ENCODE measurements around the gene ZNF593OS. TPM values are rescaled to one million over a fixed set of nuclear protein-coding genes. Genes with fewer than 3 reads are reported as not detected.

ZNF593OS gene
- total RNA-seq, 3 donors from 2014 or later, result not detected

DNA sequence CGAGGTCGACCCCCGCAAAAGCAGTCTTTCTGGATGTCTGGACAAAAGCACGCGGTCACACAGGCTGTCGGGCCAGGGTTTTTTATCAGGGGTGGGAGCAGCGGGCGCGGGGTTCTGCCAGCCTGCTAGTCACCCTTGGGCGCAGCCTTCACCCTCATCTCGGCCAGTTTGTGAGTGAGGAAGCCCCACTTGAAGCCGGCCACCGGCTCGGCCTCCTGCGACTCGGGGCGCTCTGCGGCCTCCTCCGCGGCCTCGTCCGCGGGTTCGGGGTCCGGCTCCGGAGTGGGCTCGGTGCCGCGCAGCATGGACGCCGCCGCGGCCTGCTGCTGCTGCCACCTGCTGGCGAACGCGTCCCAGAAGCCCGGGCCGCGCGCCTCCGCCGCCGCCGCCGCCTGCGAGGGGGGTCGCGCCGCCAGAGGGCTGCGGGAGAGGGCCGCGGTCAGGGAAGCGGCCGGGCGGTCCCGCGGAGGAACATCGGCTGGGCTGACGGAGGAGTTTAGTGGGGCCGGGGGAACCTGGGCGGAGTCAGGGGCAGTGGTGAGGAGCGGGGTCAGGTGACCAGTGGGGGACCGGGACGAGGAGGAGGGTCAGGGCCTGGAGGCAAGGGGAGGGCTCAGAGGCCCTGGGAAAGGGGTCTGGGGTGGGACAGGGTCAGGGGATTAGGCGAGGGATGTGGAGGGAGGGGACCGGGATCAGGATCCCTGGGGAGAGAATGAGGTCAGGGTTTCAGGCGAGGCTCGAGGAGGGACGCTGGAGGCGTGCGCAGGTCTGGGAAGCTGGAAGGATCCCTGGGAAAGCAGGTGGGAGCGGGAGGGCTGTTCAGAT lies 7.4 kb downstream of the ZNF593OS start:
- H3K4me1 ChIP-seq, result no peaks in the 10 kb centered on the region
- no peaks in the 10 kb centered on the region for H3K9me3 ChIP-seq
- H3K27me3 ChIP-seq, result peaks cover 4 to 5% of the 10 kb centered on the region in 2 donors
- TF ChIP-seq POLR2AphosphoS5 (IDR thresholded peaks at IDR 0.05), result no peak
- no peak for TF ChIP-seq POLR2A (IDR thresholded peaks at IDR 0.05)
- TF ChIP-seq, protein P1, sequence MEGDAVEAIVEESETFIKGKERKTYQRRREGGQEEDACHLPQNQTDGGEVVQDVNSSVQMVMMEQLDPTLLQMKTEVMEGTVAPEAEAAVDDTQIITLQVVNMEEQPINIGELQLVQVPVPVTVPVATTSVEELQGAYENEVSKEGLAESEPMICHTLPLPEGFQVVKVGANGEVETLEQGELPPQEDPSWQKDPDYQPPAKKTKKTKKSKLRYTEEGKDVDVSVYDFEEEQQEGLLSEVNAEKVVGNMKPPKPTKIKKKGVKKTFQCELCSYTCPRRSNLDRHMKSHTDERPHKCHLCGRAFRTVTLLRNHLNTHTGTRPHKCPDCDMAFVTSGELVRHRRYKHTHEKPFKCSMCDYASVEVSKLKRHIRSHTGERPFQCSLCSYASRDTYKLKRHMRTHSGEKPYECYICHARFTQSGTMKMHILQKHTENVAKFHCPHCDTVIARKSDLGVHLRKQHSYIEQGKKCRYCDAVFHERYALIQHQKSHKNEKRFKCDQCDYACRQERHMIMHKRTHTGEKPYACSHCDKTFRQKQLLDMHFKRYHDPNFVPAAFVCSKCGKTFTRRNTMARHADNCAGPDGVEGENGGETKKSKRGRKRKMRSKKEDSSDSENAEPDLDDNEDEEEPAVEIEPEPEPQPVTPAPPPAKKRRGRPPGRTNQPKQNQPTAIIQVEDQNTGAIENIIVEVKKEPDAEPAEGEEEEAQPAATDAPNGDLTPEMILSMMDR (IDR thresholded peaks at IDR 0.05), result peak in 1 of 3 donors; percentile 75
- H3K36me3 ChIP-seq, result no peaks in the 10 kb centered on the region
- H3K27ac ChIP-seq, result peak overlapping the region; percentile 28 to 54
- no peak for DNase-seq (ENCODE audit: low spot score in 2 of 2)
- intact Hi-C loops (cut with DNase I; ENCODE audit: low total_unique reads), result loop anchor here (10.0 kb wide), 1 partner anchor 71 kb away; the partner anchor contains the start of gene CEP85
- H3K4me3 ChIP-seq, result peak overlapping the region; percentile 36 to 68 (median 51)

DNA sequence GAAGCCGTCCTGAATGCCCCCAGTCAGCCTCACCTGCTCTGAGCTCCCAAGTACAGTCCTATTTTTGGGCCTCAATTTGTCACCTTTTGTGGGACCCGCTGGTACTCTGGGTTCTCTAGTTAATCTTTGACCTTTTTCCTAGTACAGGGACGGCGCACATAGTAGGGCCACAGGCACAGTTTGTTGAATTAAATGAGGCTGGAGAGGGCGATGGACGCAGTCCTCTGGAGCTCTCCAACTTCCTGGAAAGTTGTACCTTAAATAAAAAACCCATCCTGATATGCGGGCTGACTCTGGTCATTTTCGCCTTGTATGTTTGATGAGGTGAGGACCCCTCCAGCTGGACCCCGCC lies 8.0 kb downstream of the ZNF593OS start:
- Histone ChIP-seq H3K36me3 (no peaks in the 10 kb centered on the region), H3K4me3 (peak overlapping the region; percentile 36 to 68 (median 51)), H3K27me3 (peaks cover 4 to 5% of the 10 kb centered on the region in 2 donors), H3K4me1 (no peaks in the 10 kb centered on the region), H3K9me3 (no peaks in the 10 kb centered on the region), H3K27ac (no peak overlapping the region)
- TF ChIP-seq POLR2AphosphoS5 (IDR thresholded peaks at IDR 0.05), result no peak
- TF ChIP-seq, protein P1 (IDR thresholded peaks at IDR 0.05), result no peak
- no peak for TF ChIP-seq POLR2A (IDR thresholded peaks at IDR 0.05)
- no peak for DNase-seq (ENCODE audit: low spot score in 2 of 2)
- intact Hi-C loops (cut with DNase I; ENCODE audit: low total_unique reads), result loop anchor here (10.0 kb wide), 1 partner anchor 71 kb away; the partner anchor contains the start of gene CEP85

DNA sequence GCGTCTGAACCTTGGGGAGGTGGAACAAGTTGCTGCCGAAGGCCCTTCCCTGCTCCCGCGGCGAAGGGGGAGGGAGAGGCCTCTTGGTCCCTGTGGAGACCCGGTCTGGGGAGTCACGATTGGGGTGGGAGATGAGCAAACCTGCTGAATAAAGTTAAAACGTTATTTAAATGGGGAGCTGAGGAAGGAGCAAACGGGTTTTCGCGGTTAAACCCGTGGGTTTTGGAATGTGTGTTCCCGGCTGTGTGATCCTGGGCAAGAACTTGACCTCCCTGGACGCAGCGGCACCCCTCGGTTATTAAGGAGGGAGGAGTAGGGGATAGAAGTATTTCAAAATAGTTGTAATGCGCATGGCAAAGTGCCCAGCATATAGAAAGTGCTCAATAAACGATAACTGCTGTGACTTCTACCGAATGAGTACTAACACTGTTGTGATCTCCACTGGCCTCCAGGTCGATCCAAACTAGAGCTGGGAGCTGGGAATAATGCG lies 9.4 kb downstream of the ZNF593OS start:
- TF ChIP-seq POLR2AphosphoS5 (IDR thresholded peaks at IDR 0.05) (no peak), POLR2A (IDR thresholded peaks at IDR 0.05) (no peak)
- TF ChIP-seq, protein P1 (IDR thresholded peaks at IDR 0.05), result no peak
- no peak for DNase-seq (ENCODE audit: low spot score in 2 of 2)
- Histone ChIP-seq H3K36me3 (no peaks in the 10 kb centered on the region), H3K27ac (peak overlapping the region in 1 of 2 donors; percentile 44), H3K27me3 (peaks cover 4 to 10% of the 10 kb centered on the region in 2 donors), H3K4me3 (peak overlapping the region; percentile 48 to 68 (median 58)), H3K9me3 (no peaks in the 10 kb centered on the region), H3K4me1 (no peaks in the 10 kb centered on the region)
- intact Hi-C loops (cut with DNase I; ENCODE audit: low total_unique reads), result loop anchor here (10.0 kb wide), 1 partner anchor 73 kb away; the partner anchor contains the start of gene CEP85

DNA sequence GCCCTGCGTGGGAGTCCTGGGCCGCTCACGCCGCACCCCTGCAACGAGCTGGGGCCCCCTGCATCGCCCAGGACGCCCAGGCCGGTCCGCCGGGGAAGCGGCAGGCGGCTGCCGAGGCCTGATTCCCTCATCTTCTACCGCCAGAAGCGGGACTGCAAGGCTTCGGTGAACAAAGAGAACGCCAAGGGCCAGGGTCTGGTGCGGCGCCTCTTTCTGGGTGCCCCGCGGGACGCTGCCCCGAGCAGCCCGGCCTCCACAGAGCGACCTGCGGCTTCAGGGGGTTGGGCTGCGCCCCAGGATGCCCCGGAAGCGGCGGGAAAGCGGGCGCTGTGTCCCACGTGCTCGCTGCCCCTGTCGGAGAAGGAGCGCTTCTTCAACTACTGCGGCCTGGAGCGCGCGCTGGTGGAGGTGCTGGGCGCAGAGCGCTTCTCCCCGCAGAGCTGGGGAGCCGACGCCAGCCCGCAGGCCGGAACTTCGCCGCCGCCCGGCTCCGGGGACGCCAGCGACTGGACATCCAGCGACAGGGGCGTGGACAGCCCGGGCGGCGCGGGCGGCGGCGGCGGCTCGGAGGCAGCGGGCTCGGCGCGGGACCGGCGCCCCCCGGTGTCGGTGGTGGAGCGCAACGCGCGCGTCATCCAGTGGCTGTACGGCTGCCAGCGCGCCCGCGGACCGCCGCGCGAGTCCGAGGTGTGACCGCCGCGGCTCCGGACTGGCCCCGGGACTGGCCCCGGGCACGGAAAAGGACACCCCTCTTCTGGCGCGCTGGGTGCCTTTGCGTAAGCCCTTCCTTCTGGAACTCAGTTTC lies 10.0 kb downstream of the ZNF593OS start:
- Histone ChIP-seq H3K9me3 (no peaks in the 10 kb centered on the region), H3K27ac (peak overlapping the region in 1 of 2 donors; percentile 44), H3K4me1 (no peaks in the 10 kb centered on the region), H3K36me3 (no peaks in the 10 kb centered on the region), H3K27me3 (peaks cover 4 to 17% of the 10 kb centered on the region in 2 donors), H3K4me3 (peak overlapping the region; percentile 48 to 68 (median 58))
- DNase-seq (ENCODE audit: low spot score in 2 of 2), result no peak
- TF ChIP-seq, protein P1 (IDR thresholded peaks at IDR 0.05), result peak in 1 of 3 donors; percentile 19
- TF ChIP-seq POLR2AphosphoS5 (IDR thresholded peaks at IDR 0.05), result no peak
- intact Hi-C loops (cut with DNase I; ENCODE audit: low total_unique reads), result loop anchor here (10.0 kb wide), 1 partner anchor 73 kb away; the partner anchor contains the start of gene CEP85

Data from breast epithelium (tissue), 4 donors.